Loucy (cell line): ENCODE results near the gene CEP63.

Source experiments
- H2AFZ ChIP-seq: fragments of 200-600 bp; sonication (generic); 2 replicates; pipeline ENCODE4 v1.6.0; 2016; ENCODE audit warnings: antibody characterized with exemption, mild to moderate bottlenecking, low read length, moderate library complexity
- H3F3A ChIP-seq: fragments of 200-600 bp; 2 replicates; pipeline ENCODE4 v1.6.0; 2016; ENCODE audit warnings: antibody characterized with exemption, low read depth, mild to moderate bottlenecking
- H3K27me3 ChIP-seq: fragments of 200-600 bp; sonication (generic); 2 replicates; pipeline ENCODE4 v1.6.1; 2014; ENCODE audit warnings: low read length, mild to moderate bottlenecking; ENCODE audit not compliant: insufficient read depth, poor library complexity, severe bottlenecking
- H3K36me3 ChIP-seq: fragments of 200-600 bp; sonication (generic); 2 replicates; pipeline ENCODE4 v1.6.1; 2016; ENCODE audit warnings: low read length; ENCODE audit not compliant: insufficient read depth
- H3K4me1 ChIP-seq: fragments of 200-600 bp; sonication (generic); 2 replicates; pipeline ENCODE4 v1.5.1; 2014; ENCODE audit warnings: low read length, mild to moderate bottlenecking; ENCODE audit not compliant: insufficient read depth, poor library complexity, severe bottlenecking
- H3K4me2 ChIP-seq: fragments of 200-600 bp; sonication (generic); 2 replicates; pipeline ENCODE4 v1.6.0; 2014; ENCODE audit warnings: antibody characterized with exemption, low read length, low read depth, mild to moderate bottlenecking; ENCODE audit not compliant: poor library complexity, severe bottlenecking
- H3K4me3 ChIP-seq: fragments of 200-600 bp; sonication (generic); 2 replicates; pipeline ENCODE4 v1.5.1; 2014; ENCODE audit warnings: low read length, mild to moderate bottlenecking, mixed read lengths; ENCODE audit not compliant: poor library complexity, severe bottlenecking
- H3K79me2 ChIP-seq: fragments of 200-600 bp; sonication (generic); 2 replicates; pipeline ENCODE4 v1.6.1; 2014; ENCODE audit warnings: low read length; ENCODE audit not compliant: insufficient read depth
- H3K9ac ChIP-seq: fragments of 200-600 bp; sonication (generic); 2 replicates; pipeline ENCODE4 v1.6.0; 2014; ENCODE audit warnings: mild to moderate bottlenecking, low read depth, low read length, moderate library complexity; ENCODE audit not compliant: poor library complexity, severe bottlenecking
- H3K9me2 ChIP-seq: fragments of 200-600 bp; sonication (generic); replicated peaks from 2 replicates; pipeline ENCODE4 v1.6.1; 2016; ENCODE audit warnings: low read depth, low read length, mixed read lengths
- H3K9me3 ChIP-seq: fragments of 200-600 bp; sonication (generic); 2 replicates; pipeline ENCODE4 v1.6.1; 2014; ENCODE audit warnings: mild to moderate bottlenecking, antibody characterized with exemption, low read length, low read depth; ENCODE audit not compliant: insufficient read depth
- H4K20me1 ChIP-seq: fragments of 200-600 bp; sonication (generic); 2 replicates; pipeline ENCODE4 v1.6.0; 2014; ENCODE audit warnings: antibody characterized with exemption, low read length, mild to moderate bottlenecking; ENCODE audit not compliant: insufficient read depth, poor library complexity, severe bottlenecking
- EZH2phosphoT487 ChIP-seq: fragments of 200-600 bp; IDR thresholded peaks from 2 replicates; pipeline ENCODE4 v1.6.1; 2018; ENCODE audit warnings: antibody characterized with exemption, mild to moderate bottlenecking, moderate library complexity, borderline replicate concordance
- TF ChIP-seq, protein P1 (sequence below): fragments of 200-600 bp; sonication (generic); conservative IDR thresholded peaks from 2 replicates; pipeline ENCODE4 v1.5.1; 2014; ENCODE audit warnings: mild to moderate bottlenecking, antibody characterized with exemption, low read length

The CEP63 gene

GRCh38 chr3:134600685-134601463 is 115.0 kb downstream of the CEP63 start:
- Histone ChIP-seq H4K20me1 (no peaks in the 10 kb centered on the region), H3K4me3 (no peak overlapping the region), H2AFZ (peak overlapping the region; percentile 74), H3K4me2 (peak overlapping the region; percentile 54), H3K27me3 (no peaks in the 10 kb centered on the region), H3K9me2 (no peaks in the 10 kb centered on the region), H3F3A (no peaks in the 10 kb centered on the region), H3K9ac (no peak overlapping the region), H3K4me1 (no peaks in the 10 kb centered on the region), H3K36me3 (no peaks in the 10 kb centered on the region), H3K79me2 (no peaks in the 10 kb centered on the region), H3K9me3 (no peaks in the 10 kb centered on the region)
- TF ChIP-seq EZH2phosphoT487 = no peak
- TF ChIP-seq, protein P1, sequence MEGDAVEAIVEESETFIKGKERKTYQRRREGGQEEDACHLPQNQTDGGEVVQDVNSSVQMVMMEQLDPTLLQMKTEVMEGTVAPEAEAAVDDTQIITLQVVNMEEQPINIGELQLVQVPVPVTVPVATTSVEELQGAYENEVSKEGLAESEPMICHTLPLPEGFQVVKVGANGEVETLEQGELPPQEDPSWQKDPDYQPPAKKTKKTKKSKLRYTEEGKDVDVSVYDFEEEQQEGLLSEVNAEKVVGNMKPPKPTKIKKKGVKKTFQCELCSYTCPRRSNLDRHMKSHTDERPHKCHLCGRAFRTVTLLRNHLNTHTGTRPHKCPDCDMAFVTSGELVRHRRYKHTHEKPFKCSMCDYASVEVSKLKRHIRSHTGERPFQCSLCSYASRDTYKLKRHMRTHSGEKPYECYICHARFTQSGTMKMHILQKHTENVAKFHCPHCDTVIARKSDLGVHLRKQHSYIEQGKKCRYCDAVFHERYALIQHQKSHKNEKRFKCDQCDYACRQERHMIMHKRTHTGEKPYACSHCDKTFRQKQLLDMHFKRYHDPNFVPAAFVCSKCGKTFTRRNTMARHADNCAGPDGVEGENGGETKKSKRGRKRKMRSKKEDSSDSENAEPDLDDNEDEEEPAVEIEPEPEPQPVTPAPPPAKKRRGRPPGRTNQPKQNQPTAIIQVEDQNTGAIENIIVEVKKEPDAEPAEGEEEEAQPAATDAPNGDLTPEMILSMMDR = peak; percentile 96

GRCh38 chr3:134601539-134602439 is 115.9 kb downstream of the CEP63 start:
- no peaks in the 10 kb centered on the region for H4K20me1 ChIP-seq
- no peak overlapping the region for H3K4me2 ChIP-seq
- H3K36me3 ChIP-seq = no peaks in the 10 kb centered on the region
- H3F3A ChIP-seq = no peaks in the 10 kb centered on the region
- TF ChIP-seq, protein P1 = no peak
- no peak for TF ChIP-seq EZH2phosphoT487
- H3K9ac ChIP-seq = no peak overlapping the region
- no peaks in the 10 kb centered on the region for H3K27me3 ChIP-seq
- no peaks in the 10 kb centered on the region for H3K79me2 ChIP-seq
- no peak overlapping the region for H3K4me3 ChIP-seq
- no peaks in the 10 kb centered on the region for H3K9me2 ChIP-seq
- no peak overlapping the region for H2AFZ ChIP-seq
- H3K4me1 ChIP-seq = peaks cover 6% of the 10 kb centered on the region
- H3K9me3 ChIP-seq = no peaks in the 10 kb centered on the region

- no peaks in the 10 kb centered on the region for H3K9me3 ChIP-seq
- no peak overlapping the region for H3K9ac ChIP-seq
- H3K79me2 ChIP-seq = no peaks in the 10 kb centered on the region
- H3K36me3 ChIP-seq = no peaks in the 10 kb centered on the region
- H3K9me2 ChIP-seq = no peaks in the 10 kb centered on the region
- H3K4me1 ChIP-seq = peaks cover 7% of the 10 kb centered on the region
- no peak overlapping the region for H3K4me2 ChIP-seq
- no peaks in the 10 kb centered on the region for H4K20me1 ChIP-seq
- H3K4me3 ChIP-seq = no peak overlapping the region
- H2AFZ ChIP-seq = no peak overlapping the region
- H3K27me3 ChIP-seq = no peaks in the 10 kb centered on the region
- TF ChIP-seq, protein P1 = no peak
- no peak for TF ChIP-seq EZH2phosphoT487
- H3F3A ChIP-seq = no peaks in the 10 kb centered on the region
Measured at GRCh38 chr3:134602440-134602814, 116.6 kb downstream of the CEP63 start.
